Endothelial cell of umbilical vein (primary cell): ENCODE measurements around the gene DLX1. TPM values are rescaled to one million over a fixed set of nuclear protein-coding genes. Genes with fewer than 3 reads are reported as not detected.

ENCODE experiments used
- BruUV-seq: library from RNA; stranded (reverse); fragments of 400-500 nt; replicated peaks from 2 replicates; lab custom pipeline; 2021; lab: Mats Ljungman, UMichigan
- CTCF ChIA-PET: fragments of 300-600, 350-600 bp; sonication (Branson Sonifier 250); formaldehyde crosslinking; loops from one replicate; lab custom pipeline; 2021; ENCODE audit warnings: antibody characterized with exemption, inconsistent platforms; lab: Charles Lee
- POLR2A ChIA-PET: fragments of 300-600, 350-600 bp; sonication (Branson Sonifier 250); formaldehyde crosslinking; loops from one replicate; lab custom pipeline; 2021; ENCODE audit warnings: antibody characterized with exemption, inconsistent platforms; lab: Charles Lee
- DNase-seq: peaks from one replicate; pipeline ENCODE4 v3.0.0-alpha.2; 2011; ENCODE audit warnings: low read depth, low spot score
- FAIRE-seq: peaks from 2 replicates; lab custom pipeline; 2011; peaks lifted over from hg19 to GRCh38; lab: Jason Lieb, UNC
- H2AFZ ChIP-seq: 2 replicates; pipeline ENCODE4 v1.6.0; 2012; ENCODE audit warnings: low read depth, low read length, control low read depth, inconsistent platforms
- H3K27ac ChIP-seq: 2 replicates; pipeline ENCODE4 v1.5.1; 2011; ENCODE audit warnings: low read depth, mild to moderate bottlenecking, control low read depth, low read length, moderate library complexity; ENCODE audit not compliant: insufficient read depth
- H3K27me3 ChIP-seq, 2 experiments: 2 replicates each; pipeline versions ENCODE4 v1.6.0 to v1.6.1; 2011; ENCODE audit warnings: low read length in 2 of 2, mixed read lengths in 1 of 2; ENCODE audit not compliant: control insufficient read depth in 2 of 2, insufficient read depth in 2 of 2
- H3K36me3 ChIP-seq, 2 experiments: 2 replicates in 1 of 2; 3 replicates in 1 of 2; pipeline ENCODE4 v1.5.1; 2011; ENCODE audit warnings: low read length in 2 of 2, mild to moderate bottlenecking in 1 of 2, moderate library complexity in 1 of 2; ENCODE audit not compliant: control insufficient read depth in 2 of 2, insufficient read depth in 2 of 2; ENCODE audit errors: extremely low read depth in 1 of 2
- H3K4me1 ChIP-seq: 3 replicates; pipeline ENCODE4 v1.5.1; 2011; ENCODE audit warnings: mild to moderate bottlenecking, low read length; ENCODE audit not compliant: control insufficient read depth, insufficient read depth; ENCODE audit errors: extremely low read depth
- H3K4me2 ChIP-seq: 2 replicates; pipeline ENCODE4 v1.6.1; 2011; ENCODE audit warnings: low read length, control low read depth, mixed read lengths; ENCODE audit not compliant: insufficient read depth
- H3K4me3 ChIP-seq, 3 experiments: fragments of 200-600 bp in 1 of 3; sonication (generic), shearing (Covaris generic) in 1 of 3; replicated peaks in 1 of 3; 2 replicates each; pipeline ENCODE4 v1.5.1; 2011 to 2016; ENCODE audit warnings: control low read depth in 3 of 3, low read length in 3 of 3, mild to moderate bottlenecking in 2 of 3, inconsistent platforms in 1 of 3, low read depth in 1 of 3, moderate library complexity in 1 of 3; ENCODE audit not compliant: insufficient read depth in 1 of 3
- H3K79me2 ChIP-seq: 2 replicates; pipeline ENCODE4 v1.6.0; 2012; ENCODE audit warnings: low read length, inconsistent platforms; ENCODE audit not compliant: control insufficient read depth, insufficient read depth
- H3K9ac ChIP-seq: replicated peaks from 2 replicates; pipeline ENCODE3; 2011; ENCODE audit warnings: low read length, control low read depth; ENCODE audit not compliant: insufficient read depth; ENCODE audit errors: extremely low read depth
- H3K9me1 ChIP-seq: replicated peaks from 3 replicates; pipeline ENCODE4 v1.6.0; 2011; ENCODE audit warnings: mild to moderate bottlenecking, low read length; ENCODE audit not compliant: control insufficient read depth, insufficient read depth; ENCODE audit errors: extremely low read depth
- H3K9me3 ChIP-seq: replicated peaks from 2 replicates; pipeline ENCODE4 v1.5.1; 2012; ENCODE audit warnings: low read length, inconsistent platforms; ENCODE audit not compliant: control insufficient read depth, insufficient read depth
- H4K20me1 ChIP-seq: replicated peaks from 2 replicates; pipeline ENCODE3; 2011; ENCODE audit warnings: mild to moderate bottlenecking, low read length; ENCODE audit not compliant: control insufficient read depth, insufficient read depth; ENCODE audit errors: extremely low read depth
- EZH2 ChIP-seq: IDR thresholded peaks from 2 replicates; pipeline ENCODE4 v1.6.1; 2012; ENCODE audit warnings: borderline replicate concordance, low read depth, mild to moderate bottlenecking, moderate library complexity, low read length, inconsistent platforms; ENCODE audit not compliant: severe bottlenecking
- FOS ChIP-seq: IDR thresholded peaks from 2 replicates; pipeline ENCODE4 v1.6.1; 2011; ENCODE audit warnings: mild to moderate bottlenecking, low read length, moderate library complexity, borderline replicate concordance; ENCODE audit not compliant: insufficient read depth
- JUN ChIP-seq: IDR thresholded peaks from 2 replicates; pipeline ENCODE4 v1.6.1; 2011; ENCODE audit warnings: borderline replicate concordance, low read depth; ENCODE audit not compliant: insufficient read length, insufficient read depth
- POLR2A ChIP-seq: IDR thresholded peaks from 2 replicates; pipeline ENCODE4 v1.6.1; 2012; ENCODE audit warnings: low read depth, mild to moderate bottlenecking, control low read depth, low read length
- dilution Hi-C: fragments of 300-500 bp; cut with MboI; formaldehyde crosslinking; loops from one replicate; pipeline ENCODE4 v1.15.0; 2019; ENCODE audit warnings: low sequenced_read_pairs; ENCODE audit not compliant: extremely low pct_ligation_motif_present
- intact Hi-C: fragments of 100-400 bp; cut with micrococcal nuclease; formaldehyde crosslinking; loops from one replicate; pipeline ENCODE4 v1.10.0; 2022
- polyA plus RNA-seq, 4 experiments: library from polyadenylated mRNA; depleted of rRNA in 3 of 4; stranded (reverse) in 3 of 4; unstranded in 1 of 4; fragments of >200 nt; gene quantifications; 2 replicates each; pipeline versions ENCODE4 v1.2.1 to v1.2.3, GENCODE V29; 2011 to 2012; ENCODE audit warnings: missing spikeins in 1 of 4
- total RNA-seq: library from RNA; stranded (reverse); gene quantifications from 2 replicates; pipeline ENCODE4 v1.2.3, GENCODE V29; 2021
- TF ChIP-seq, protein P1 (sequence below), 2 donors: IDR thresholded peaks; 1 replicate in 1 of 2; 2 replicates in 1 of 2; pipeline ENCODE4 v1.5.1; 2011; ENCODE audit warnings: low read length in 2 of 2, mild to moderate bottlenecking in 2 of 2, moderate library complexity in 2 of 2, control low read depth in 1 of 2, inconsistent platforms in 1 of 2, low read depth in 1 of 2; ENCODE audit not compliant: insufficient read depth in 1 of 2; ENCODE audit errors: extremely low read depth in 1 of 2

Gene DLX1
- total and polyA plus RNA-seq, 2 donors (not counting 3 experiments of a cell fraction or from before 2014, with no cell fraction given), result 0.12 TPM; not detected in 1

DNA sequence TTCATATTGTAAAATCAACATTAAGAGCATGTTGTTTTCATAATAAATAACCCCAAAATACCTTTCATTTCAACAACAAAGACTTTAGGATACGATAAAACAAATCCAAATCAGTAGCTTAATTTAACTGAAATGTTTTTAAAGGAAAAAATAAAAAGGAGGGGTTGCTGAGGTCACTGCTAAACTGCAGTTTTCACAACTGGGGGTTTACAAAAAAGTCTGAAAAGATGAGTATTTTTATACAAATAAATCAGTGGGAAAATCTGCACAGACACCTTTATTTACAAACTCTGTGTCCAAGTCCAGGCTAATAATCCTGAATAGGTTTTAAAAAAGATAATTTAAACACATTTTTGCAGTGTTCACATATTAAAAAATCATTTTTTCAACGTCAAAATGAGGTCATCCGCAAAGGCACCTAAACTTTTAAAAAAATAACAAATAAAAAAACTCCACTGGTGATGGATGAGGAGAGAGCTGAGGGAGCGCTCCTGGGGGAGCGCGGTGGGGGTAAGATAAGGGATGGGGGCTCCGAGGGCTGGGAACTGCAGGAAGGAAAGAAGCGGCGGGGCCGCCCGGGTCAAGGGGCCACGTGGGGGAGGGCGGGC lies 14.3 kb downstream of the DLX1 start:
- Histone ChIP-seq H3K4me1 (peaks cover 48% of the 10 kb centered on the region), H3K36me3 (no peaks in the 10 kb centered on the region), H3K4me2 (peak overlapping the region; percentile 77), H4K20me1 (no peaks in the 10 kb centered on the region), H3K9me1 (no peaks in the 10 kb centered on the region), H2AFZ (no peak overlapping the region), H3K79me2 (no peaks in the 10 kb centered on the region), H3K4me3 (peak overlapping the region in 1 of 3 experiments; percentile 30), H3K27me3 (peaks cover 37 to 74% of the 10 kb centered on the region in 2 experiments), H3K27ac (no peak overlapping the region), H3K9ac (no peak overlapping the region), H3K9me3 (no peaks in the 10 kb centered on the region)
- dilution Hi-C loops (no loop called here), intact Hi-C loops (loop anchor here (5.0 to 10.0 kb wide), 3 partner anchors 205 to 1125 kb away; partner anchors contain the start of genes DYNC1I2 and SLC25A12)
- DNase-seq (no peak), FAIRE-seq (peak; percentile 37)
- POLR2A ChIA-PET, result no interaction called here
- CTCF ChIA-PET, result interaction anchor here (0.9 to 1.7 kb wide), 8 partner anchors 9 to 526 kb away, joined by 3 to 8 read pairs (median 4); partner anchors contain the start of gene DLX1
- TF ChIP-seq FOS (no peak), POLR2A (no peak), JUN (no peak)
- BruUV-seq, result no TSS peak

DNA sequence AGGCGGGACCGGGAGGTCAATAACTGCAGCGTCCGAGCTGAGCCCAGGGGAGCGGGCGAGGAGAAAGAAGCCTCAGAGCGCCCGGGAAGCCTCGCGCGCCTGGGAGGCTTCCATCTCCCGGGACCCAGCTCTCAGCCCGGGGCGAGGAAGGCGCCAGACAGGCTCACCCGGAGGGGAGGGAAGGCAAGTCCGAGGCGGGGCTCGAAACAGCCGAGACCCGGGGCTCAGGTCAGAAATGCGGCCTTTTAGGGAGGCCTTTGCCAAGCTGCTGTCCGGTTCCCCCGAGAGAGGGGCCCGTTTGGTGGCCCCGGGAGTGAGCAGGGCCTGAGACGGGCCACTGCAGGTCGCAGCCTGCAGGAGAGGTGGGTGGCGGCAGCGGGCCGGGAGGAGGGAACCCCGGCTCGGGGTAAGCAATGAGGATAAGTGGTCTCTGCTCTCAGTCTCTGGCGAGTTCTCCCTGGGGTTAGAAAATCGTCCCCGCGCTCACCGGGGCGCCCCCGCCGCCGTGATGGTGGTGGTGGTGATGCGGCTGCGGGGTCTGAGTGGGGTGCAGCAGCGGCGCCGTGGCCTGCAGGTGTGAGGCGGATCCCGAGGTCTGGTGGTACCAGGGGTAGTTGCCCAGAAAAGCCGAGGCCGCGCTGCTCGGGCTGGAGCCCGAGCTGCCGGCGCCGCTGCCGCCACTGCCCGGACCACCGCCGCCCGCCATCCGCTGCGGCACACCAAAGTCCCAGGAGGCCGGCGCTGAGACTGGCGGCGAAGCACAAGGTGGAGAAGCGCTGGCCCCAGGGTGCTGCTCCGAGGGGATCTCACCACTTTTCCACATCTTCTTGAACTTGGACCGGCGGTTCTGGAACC lies 15.0 kb downstream of the DLX1 start:
- no peak overlapping the region for H3K9ac ChIP-seq
- H3K27ac ChIP-seq, result no peak overlapping the region
- peaks cover 43% of the 10 kb centered on the region for H3K4me1 ChIP-seq
- H3K4me2 ChIP-seq, result no peak overlapping the region
- no peak overlapping the region for H2AFZ ChIP-seq
- intact Hi-C loops, result loop anchor here (5.0 to 10.0 kb wide), 3 partner anchors 206 to 1126 kb away; partner anchors contain the start of genes DYNC1I2 and SLC25A12
- TF ChIP-seq EZH2, result peak; percentile 91
- TF ChIP-seq, protein P1, sequence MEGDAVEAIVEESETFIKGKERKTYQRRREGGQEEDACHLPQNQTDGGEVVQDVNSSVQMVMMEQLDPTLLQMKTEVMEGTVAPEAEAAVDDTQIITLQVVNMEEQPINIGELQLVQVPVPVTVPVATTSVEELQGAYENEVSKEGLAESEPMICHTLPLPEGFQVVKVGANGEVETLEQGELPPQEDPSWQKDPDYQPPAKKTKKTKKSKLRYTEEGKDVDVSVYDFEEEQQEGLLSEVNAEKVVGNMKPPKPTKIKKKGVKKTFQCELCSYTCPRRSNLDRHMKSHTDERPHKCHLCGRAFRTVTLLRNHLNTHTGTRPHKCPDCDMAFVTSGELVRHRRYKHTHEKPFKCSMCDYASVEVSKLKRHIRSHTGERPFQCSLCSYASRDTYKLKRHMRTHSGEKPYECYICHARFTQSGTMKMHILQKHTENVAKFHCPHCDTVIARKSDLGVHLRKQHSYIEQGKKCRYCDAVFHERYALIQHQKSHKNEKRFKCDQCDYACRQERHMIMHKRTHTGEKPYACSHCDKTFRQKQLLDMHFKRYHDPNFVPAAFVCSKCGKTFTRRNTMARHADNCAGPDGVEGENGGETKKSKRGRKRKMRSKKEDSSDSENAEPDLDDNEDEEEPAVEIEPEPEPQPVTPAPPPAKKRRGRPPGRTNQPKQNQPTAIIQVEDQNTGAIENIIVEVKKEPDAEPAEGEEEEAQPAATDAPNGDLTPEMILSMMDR (IDR thresholded peaks at IDR 0.05; ENCODE audit: extremely low read depth in 1 of 2, insufficient read depth in 1 of 2, low read depth in 1 of 2, low read length in 2 of 2), result no peak
- peaks cover 35 to 69% of the 10 kb centered on the region in 2 experiments for H3K27me3 ChIP-seq
- DNase-seq, result no peak
- no peaks in the 10 kb centered on the region for H3K9me3 ChIP-seq
- H3K79me2 ChIP-seq, result no peaks in the 10 kb centered on the region
- POLR2A ChIA-PET, result interaction anchor here (0.6 kb wide), 1 partner anchor 90 kb away, joined by 4 read pairs; no protein-coding TSS in a partner anchor
- H3K9me1 ChIP-seq, result no peaks in the 10 kb centered on the region
- dilution Hi-C loops, result no loop called here
- no peaks in the 10 kb centered on the region for H3K36me3 ChIP-seq
- no peak overlapping the region for H3K4me3 ChIP-seq
- FAIRE-seq, result no peak
- BruUV-seq, result no TSS peak
- H4K20me1 ChIP-seq, result no peaks in the 10 kb centered on the region
- CTCF ChIA-PET, result interaction anchor here (1.6 to 8.6 kb wide), 4 partner anchors 13 to 395 kb away, joined by 3 to 193 read pairs (median 6); partner anchors contain the start of gene DLX1
